T-helper 1 cell treated with Interleukin-12 subunit alpha and Interleukin-12 subunit beta and Interleukin-4 antibody, amounts not matched to agents 30 ng/mL and 1 ng/mL, for 36 hours (primary cell): ENCODE data around the gene DOCK10. TPM values are rescaled to one million over a fixed set of nuclear protein-coding genes. Genes with fewer than 3 reads are reported as not detected.

Experiments
- intact Hi-C: fragments of 100-400 bp; cut with micrococcal nuclease; formaldehyde crosslinking; loops from one replicate; pipeline ENCODE4 v1.15.1; 2024
- total RNA-seq: library from RNA; stranded (reverse); gene quantifications from 2 replicates; pipeline ENCODE4 v1.2.3, GENCODE V29; 2022

Gene DOCK10
- total RNA-seq, 1 donor from 2014 or later: 301 TPM

GRCh38 chr2:224846686-224847085, 195.6 kb downstream of the DOCK10 start:
- intact Hi-C loops: loop anchor here (10.0 kb wide), 1 partner anchor 52 kb away; no protein-coding TSS in a partner anchor

GRCh38 chr2:224846161-224846560, 196.1 kb downstream of the DOCK10 start:
- intact Hi-C loops: loop anchor here (10.0 kb wide), 1 partner anchor 51 kb away; no protein-coding TSS in a partner anchor

- intact Hi-C loops: loop anchor here (10.0 kb wide), 1 partner anchor 48 kb away; no protein-coding TSS in a partner anchor
Measured at GRCh38 chr2:224843141-224843540, 199.1 kb downstream of the DOCK10 start.

GRCh38 chr2:224841910-224842309, 200.4 kb downstream of the DOCK10 start:
- intact Hi-C loops: loop anchor here (10.0 kb wide), 1 partner anchor 47 kb away; no protein-coding TSS in a partner anchor

GRCh38 chr2:224838335-224838734, 203.9 kb downstream of the DOCK10 start:
- intact Hi-C loops: no loop called here

GRCh38 chr2:224837558-224837957, 204.7 kb downstream of the DOCK10 start:
- intact Hi-C loops: no loop called here

- intact Hi-C loops: no loop called here
Measured at GRCh38 chr2:224837066-224837465, 205.2 kb downstream of the DOCK10 start.

GRCh38 chr2:224836263-224836662, 206.0 kb downstream of the DOCK10 start:
- intact Hi-C loops: no loop called here

GRCh38 chr2:224835405-224835804, 206.9 kb downstream of the DOCK10 start:
- intact Hi-C loops: no loop called here

GRCh38 chr2:224833986-224834385, 208.3 kb downstream of the DOCK10 start:
- intact Hi-C loops: no loop called here

GRCh38 chr2:224832207-224832606, 210.1 kb downstream of the DOCK10 start:
- intact Hi-C loops: no loop called here

GRCh38 chr2:224831530-224831929, 210.7 kb downstream of the DOCK10 start:
- intact Hi-C loops: no loop called here

GRCh38 chr2:224820283-224820991, 221.8 kb downstream of the DOCK10 start:
- intact Hi-C loops: no loop called here

GRCh38 chr2:224819075-224819474, 223.2 kb downstream of the DOCK10 start:
- intact Hi-C loops: no loop called here

GRCh38 chr2:224817676-224818075, 224.6 kb downstream of the DOCK10 start:
- intact Hi-C loops: no loop called here

- intact Hi-C loops: no loop called here
Measured at GRCh38 chr2:224816816-224817215, 225.5 kb downstream of the DOCK10 start.

- intact Hi-C loops: no loop called here
Measured at GRCh38 chr2:224813578-224813977, 228.7 kb downstream of the DOCK10 start.

- intact Hi-C loops: loop anchor here (1.0 to 10.0 kb wide), 2 partner anchors 195 to 857 kb away; no protein-coding TSS in a partner anchor
Measured at GRCh38 chr2:224807153-224807964, 234.9 kb downstream of the DOCK10 start.

- intact Hi-C loops: loop anchor here (10.0 kb wide), 1 partner anchor 861 kb away; no protein-coding TSS in a partner anchor
Measured at GRCh38 chr2:224803930-224804329, 238.3 kb downstream of the DOCK10 start.

GRCh38 chr2:224802407-224802806, 239.9 kb downstream of the DOCK10 start:
- intact Hi-C loops: loop anchor here (10.0 kb wide), 1 partner anchor 862 kb away; no protein-coding TSS in a partner anchor

- intact Hi-C loops: loop anchor here (10.0 kb wide), 1 partner anchor 863 kb away; no protein-coding TSS in a partner anchor
Measured at GRCh38 chr2:224801360-224801759, 240.9 kb downstream of the DOCK10 start.

- intact Hi-C loops: loop anchor here (5.0 to 10.0 kb wide), 3 partner anchors 45 to 865 kb away; no protein-coding TSS in a partner anchor
Measured at GRCh38 chr2:224799691-224800090, 242.6 kb downstream of the DOCK10 start.
